NCI-H748 (cell line): ENCODE data around the gene COL9A3.

ENCODE experiments used
- DNase-seq: peaks from one replicate; lab custom pipeline; 2025; ENCODE audit not compliant: unreplicated experiment; lab: John Stamatoyannopoulos, UW

The COL9A3 gene

GRCh38 chr20:62778601-62779416 lies 38.0 kb upstream of the COL9A3 start:
- DNase-seq: no peak

- DNase-seq: no peak
Measured at GRCh38 chr20:62779417-62779685, 37.5 kb upstream of the COL9A3 start.

DNA sequence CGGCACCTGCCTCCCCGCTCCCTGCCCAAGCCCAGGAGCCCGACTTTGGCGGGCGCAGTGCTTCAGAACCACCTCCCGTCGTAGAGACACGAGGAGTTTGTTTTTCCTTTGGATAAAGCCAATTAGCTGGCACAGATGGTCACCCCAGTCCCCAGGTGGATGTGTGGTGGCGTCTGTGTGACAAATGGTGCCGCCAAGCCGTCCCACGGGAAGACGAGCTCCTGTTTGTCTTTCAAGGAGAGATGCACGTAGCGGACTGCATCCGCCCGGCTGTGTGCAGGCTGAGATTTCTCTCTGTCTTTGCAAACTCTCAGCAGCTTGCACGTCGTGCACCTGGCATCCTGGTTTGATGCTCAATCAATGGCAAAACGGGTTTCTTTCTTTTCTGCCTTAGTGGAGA lies 36.6 kb upstream of the COL9A3 start:
- peak; percentile 53 for DNase-seq

- DNase-seq: peak; percentile 63
Measured at GRCh38 chr20:62780696-62781095, 36.2 kb upstream of the COL9A3 start.

DNA sequence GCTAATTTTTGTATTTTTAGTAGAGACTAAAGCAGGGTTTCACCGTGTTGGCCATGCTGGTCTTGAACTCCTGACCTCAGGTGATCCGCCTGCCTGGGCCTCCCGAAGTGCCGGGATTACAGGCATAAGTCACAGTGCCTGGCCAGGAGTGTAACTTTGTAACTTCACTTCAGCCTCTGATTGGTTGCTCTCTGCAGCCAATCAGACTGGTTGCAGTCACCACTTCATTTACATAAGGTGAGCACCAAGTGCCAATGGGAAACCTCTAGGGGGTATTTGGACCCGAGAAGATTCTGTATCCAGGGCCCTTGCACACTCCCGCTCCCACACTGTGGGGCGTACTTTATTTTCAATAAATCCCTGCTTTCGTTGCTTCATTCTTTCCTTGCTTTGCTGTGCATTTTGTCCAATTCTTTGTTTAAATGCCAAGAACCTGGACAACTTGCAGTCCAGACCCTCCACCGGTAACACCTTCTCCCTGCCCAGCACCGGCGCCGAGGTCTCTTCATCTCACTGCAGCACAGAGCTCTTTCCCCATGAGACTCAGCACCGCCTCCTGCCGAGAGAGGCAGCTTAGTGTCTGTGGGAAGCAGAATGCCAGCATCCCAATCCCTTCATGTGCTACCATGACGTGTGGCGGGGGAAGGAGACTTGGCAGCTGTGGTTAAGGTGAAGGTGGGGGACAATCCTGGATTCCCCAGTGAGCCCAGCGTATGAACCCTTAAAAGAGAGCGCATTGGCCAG lies 34.5 kb upstream of the COL9A3 start:
- DNase-seq: no peak

DNA sequence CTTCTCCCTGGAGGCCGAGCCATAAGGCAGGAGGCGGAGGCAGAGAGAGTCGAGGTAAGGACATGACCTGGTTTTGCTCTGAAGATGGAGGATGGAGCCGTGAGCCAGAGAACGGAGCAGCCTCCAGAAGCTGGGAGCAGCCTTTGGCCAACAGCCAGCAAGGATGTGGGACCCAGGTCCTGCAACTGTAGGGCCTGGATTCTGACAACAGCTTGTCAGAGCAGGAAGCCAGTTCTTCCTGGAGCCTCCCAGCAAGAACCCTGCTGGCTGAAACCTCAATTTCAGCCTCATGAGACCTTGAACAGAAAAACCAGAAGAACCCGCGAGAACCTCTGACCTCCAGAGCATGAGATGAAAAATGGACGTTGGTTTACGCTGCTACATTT lies 34.0 kb upstream of the COL9A3 start:
- DNase-seq: no peak

DNA sequence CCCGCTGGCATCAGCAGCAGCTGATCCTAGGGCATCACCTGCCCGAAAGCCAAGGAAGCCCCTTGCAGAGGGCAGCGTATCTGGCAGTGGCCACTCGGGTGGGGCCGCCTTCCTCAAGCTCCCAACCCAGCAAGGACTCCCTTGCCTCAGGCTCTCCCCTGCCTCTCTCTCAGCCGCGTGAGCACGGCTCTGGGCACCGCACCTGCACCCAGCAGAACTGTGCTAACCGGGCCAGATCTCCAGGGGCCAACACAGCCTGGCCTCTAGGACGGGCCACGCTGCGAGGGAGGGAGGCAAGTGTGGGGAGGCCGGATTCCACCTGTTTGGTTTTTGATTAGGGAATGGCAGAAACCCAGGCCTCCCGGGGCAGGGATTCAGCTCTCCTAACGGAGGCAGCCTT lies 32.4 kb upstream of the COL9A3 start:
- DNase-seq: no peak

- no peak for DNase-seq
Measured at GRCh38 chr20:62785393-62785792, 31.5 kb upstream of the COL9A3 start.

DNA sequence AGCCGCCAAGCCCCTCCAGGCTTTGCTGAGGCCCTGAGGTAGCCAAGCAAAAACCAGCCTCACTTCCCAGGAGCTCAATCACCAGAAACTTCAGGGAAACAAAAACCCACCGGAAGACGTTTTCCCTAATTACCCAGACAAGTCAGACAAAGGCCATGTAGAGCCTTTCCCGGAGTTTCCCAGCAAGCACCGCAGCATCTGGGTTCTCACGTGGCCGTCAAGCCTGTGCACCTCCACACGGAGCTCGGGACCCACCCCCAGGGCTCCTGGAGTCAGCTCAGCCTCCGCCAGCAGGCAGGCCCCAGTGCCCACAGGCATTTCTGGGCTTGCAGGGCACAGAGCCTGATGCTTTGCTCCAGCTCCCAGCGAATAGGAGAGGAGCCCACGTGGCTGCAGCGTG lies 30.7 kb upstream of the COL9A3 start:
- DNase-seq: no peak

DNA sequence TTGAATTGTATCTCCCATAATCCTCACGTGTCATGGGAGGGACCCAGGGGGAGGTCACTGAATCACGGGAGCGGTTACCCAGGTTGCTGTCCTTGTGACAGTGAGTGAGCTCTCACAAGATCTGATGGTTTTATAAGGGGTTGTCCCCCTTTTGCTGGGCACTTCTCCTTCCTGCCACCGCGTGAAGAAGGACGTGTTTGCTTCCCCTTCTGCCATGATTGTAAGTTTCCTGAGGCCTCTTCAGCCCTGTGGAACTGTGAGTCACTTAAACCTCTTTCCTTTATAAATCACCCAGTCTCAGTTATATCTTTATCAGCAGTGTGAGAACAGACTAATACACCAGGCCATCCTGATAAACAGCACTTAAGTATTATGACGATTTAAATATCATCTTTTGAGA lies 29.5 kb upstream of the COL9A3 start:
- DNase-seq: no peak

- no peak for DNase-seq
Measured at GRCh38 chr20:62787866-62788265, 29.0 kb upstream of the COL9A3 start.

DNA sequence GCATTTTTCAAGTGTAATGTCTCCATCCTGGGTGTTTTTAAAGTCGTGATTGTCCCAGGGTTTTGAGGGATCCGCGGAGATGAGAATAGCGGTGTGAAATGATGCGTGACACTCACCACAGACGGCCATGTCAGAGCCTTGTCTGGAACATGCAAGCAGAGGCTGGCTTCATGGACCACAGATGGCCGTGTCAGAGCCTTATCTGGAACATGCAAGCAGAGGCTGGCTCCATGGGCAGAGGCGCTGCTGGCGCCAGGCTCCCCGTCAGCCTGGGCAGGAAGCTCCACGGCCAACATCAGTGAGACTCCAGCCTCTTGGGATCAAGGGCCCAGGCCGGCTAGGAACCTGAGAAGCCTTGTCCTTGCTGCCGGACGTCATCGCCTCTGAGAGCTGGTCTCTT lies 28.2 kb upstream of the COL9A3 start:
- no peak for DNase-seq

DNA sequence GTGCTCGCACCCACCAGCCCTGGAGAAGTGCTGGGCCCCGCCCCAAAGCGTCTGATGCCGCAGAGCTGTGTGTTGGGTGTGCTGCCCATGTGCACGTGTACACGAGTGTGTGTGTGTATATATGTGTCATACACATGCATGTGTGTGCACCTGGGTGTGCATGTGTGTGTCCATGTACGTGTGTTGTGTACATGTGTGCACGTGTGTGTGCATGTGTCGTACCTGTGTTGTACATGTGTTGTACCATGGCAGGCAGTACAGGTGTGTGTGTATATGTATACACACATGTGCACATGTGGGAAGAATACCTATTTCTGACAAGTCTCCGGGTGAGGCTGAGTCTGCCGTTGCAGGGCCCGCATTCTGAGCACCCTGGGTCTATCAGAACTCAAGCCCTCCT lies 26.8 kb upstream of the COL9A3 start:
- DNase-seq: no peak

GRCh38 chr20:62791301-62792181 lies 25.3 kb upstream of the COL9A3 start:
- peak; percentile 87 for DNase-seq

GRCh38 chr20:62792182-62792939 lies 24.5 kb upstream of the COL9A3 start:
- no peak for DNase-seq

DNA sequence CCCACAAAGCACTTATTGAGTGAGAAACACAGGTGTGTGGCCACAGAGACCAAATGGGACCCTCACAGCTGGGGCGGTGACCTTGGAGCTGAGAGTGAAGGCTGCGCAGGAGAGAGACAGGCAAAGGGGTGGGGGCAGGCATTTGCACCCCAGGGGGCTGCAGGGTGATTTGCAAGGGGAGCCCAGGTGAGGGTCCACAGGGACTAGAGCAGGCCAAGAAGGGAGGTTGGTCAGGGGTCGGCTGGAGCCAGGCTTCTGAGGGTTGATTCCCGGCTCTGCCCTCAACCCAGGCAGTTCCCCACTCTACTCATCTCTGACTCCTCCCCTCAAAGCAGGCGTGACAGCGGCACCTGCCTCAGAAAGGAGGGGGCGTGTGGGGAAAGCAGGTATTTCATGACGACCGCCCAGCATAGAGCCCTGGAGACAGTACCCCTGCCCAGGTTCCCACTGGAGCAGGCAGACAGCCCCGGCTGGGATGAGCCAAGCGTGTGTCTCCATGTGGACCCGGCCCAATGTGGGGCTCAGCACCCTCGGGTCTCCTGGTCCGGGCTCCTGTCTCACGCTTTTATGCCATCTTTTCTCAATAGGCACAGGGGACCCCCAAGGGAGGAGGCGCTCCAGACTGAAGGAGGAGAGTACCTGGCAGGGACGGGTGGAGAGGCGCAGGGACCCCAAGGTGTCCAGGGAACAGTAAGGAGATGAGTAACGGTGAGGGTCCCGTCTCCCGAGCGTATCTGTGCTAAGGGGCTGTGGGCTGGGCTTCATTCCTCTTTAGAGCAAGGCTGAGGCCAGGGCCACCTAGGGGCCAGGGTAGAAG lies 23.7 kb upstream of the COL9A3 start:
- peak; percentile 20 for DNase-seq

DNA sequence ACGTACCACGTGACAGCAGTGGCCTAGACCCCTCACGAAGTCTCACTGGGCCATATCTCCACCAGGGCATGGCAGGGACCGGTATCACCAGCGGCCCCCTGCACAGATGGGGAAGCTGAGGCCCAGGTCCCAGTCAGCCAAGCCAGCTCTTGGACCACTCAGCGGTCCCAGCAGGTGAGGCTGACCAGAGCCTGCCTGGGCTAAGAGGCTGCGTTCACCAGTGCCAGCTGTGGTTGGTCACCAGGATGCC lies 23.2 kb upstream of the COL9A3 start:
- no peak for DNase-seq

DNA sequence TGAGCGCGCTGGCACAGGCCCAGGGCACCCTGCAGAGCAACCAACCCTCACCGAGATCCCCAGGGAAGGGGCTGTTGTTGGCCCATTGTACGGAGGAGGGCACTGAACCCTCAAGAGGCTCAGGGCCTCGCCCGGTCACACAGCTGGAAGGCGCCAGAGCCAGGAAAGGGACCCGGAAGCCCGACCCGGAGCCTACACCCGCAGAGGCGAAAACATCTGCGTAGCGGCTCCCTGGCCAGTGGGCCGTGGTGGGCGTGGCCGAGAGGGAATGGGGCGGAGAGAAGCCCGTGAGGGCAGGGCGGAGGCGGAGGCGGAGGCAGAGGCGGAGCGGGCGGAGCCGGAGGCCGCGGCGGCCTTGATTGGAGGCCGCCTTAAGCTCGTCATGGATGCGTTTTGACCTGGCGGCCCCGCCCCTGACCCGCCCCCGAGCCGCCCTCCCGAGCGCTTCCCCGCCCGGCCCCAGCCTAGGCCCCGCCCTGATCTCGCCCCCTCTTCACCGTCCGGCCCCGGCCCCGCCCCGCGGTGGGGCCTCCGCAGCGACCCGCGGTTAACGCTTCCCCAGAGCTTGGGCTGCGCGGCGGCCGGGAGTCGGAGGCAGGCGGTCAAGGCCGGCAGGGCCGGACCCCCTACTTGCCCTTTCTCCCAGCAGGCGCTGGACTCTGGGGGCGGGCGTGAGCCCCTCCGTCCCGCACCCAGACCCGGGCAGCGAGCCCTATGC lies 22.7 kb upstream of the COL9A3 start:
- peak; percentile 88 for DNase-seq

GRCh38 chr20:62795023-62795761 lies 21.7 kb upstream of the COL9A3 start:
- peak; percentile 78 for DNase-seq
